Activated CD8-positive, alpha-beta T cell treated with anti-CD3 and anti-CD28 coated beads for 36 hours (primary cell): ENCODE measurements around the gene MNX1. TPM values are rescaled to one million over a fixed set of nuclear protein-coding genes. Genes with fewer than 3 reads are reported as not detected.

ENCODE experiments used
- ATAC-seq: fragments of 200-7000 bp; cut with Tn5 transposase; one replicate; pipeline ENCODE4 v1.10.0; 2021; ENCODE audit warnings: mild to moderate bottlenecking, moderate library complexity
- CTCF ChIA-PET: fragments of 350-600 bp; sonication (Branson Sonifier 250); formaldehyde crosslinking; loops from one replicate; lab custom pipeline; 2021; ENCODE audit warnings: antibody characterized with exemption; lab: Charles Lee
- POLR2A ChIA-PET: fragments of 350-600 bp; sonication (Branson Sonifier 250); formaldehyde crosslinking; loops from one replicate; lab custom pipeline; 2021; ENCODE audit warnings: antibody characterized with exemption; lab: Charles Lee
- DNase-seq: peaks from one replicate; pipeline ENCODE4 v3.0.0-alpha.2; 2020
- H3K27ac Mint-ChIP-seq: one replicate; pipeline ENCODE4 v1.8.0; 2021; ENCODE audit warnings: mild to moderate bottlenecking, mixed read lengths
- H3K27me3 Mint-ChIP-seq: one replicate; pipeline ENCODE4 v1.8.0; 2021; ENCODE audit warnings: mixed read lengths
- H3K36me3 Mint-ChIP-seq: one replicate; pipeline ENCODE4 v1.8.0; 2021; ENCODE audit warnings: low read depth, mixed read lengths
- H3K4me1 Mint-ChIP-seq: one replicate; pipeline ENCODE4 v1.8.0; 2021; ENCODE audit warnings: low read depth, mixed read lengths
- H3K4me3 Mint-ChIP-seq: one replicate; pipeline ENCODE4 v1.8.0; 2021; ENCODE audit warnings: mild to moderate bottlenecking, moderate library complexity, mixed read lengths
- H3K9me3 Mint-ChIP-seq: one replicate; pipeline ENCODE4 v1.8.0; 2021; ENCODE audit warnings: mixed read lengths
- intact Hi-C: fragments of 100-400 bp; cut with micrococcal nuclease; formaldehyde crosslinking; loops from one replicate; pipeline ENCODE4 v1.10.0; 2022
- total RNA-seq, 2 experiments: library from RNA; stranded (reverse); gene quantifications; one replicate each; pipeline ENCODE4 v1.2.3, GENCODE V29; 2021
- TF ChIP-seq, protein P1 (sequence below): fragments of 200-600 bp; IDR thresholded peaks from one replicate; pipeline ENCODE4 v1.8.0; 2022; ENCODE audit warnings: antibody characterized with exemption, mild to moderate bottlenecking

The MNX1 gene
- total RNA-seq, 2 experiments from 2014 or later: not detected

DNA sequence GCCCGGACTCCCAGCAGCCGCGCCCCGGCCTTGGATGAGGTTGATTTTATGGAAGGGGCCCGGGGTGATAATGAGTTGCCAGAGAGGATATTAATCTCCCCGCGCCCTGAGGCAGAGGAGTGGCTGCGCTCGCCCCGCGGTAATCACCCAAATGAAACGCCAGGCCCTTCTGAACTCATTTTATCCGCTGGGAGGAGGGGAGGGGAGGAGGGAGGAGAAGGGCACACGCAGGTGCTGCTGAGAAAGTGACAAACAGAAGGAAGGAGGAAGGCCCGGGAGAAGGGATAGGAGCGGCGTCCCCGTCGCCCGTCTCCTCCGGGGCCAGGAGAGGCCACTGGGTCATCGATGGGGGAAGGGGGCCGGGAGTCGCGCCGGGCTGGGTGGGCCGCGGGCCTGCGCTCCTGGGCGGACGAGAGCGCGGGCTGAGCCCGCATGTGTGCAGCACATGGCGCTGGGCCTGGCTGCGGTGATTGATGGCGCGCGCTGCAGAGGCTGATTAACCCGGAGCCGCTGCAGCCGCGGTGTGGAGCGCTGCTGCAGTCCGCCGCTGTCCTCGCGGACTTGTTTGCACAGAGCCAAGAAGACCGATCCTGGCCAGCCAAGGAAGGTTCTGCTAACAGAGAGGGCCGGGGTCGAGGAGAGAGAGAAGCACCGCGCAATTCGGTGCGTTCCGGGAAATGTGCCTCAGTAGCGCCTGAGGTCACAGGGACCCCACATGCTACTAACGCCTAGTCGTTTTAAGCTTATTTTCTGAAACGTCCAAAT, 6.5 kb downstream of the MNX1 start:
- Mint-ChIP-seq H3K27me3 (peaks cover 70% of the 10 kb centered on the region), H3K9me3 (no peaks in the 10 kb centered on the region), H3K27ac (no peak overlapping the region), H3K4me1 (peaks cover 19% of the 10 kb centered on the region), H3K36me3 (no peaks in the 10 kb centered on the region), H3K4me3 (no peak overlapping the region)
- intact Hi-C loops: loop anchor here (10.0 kb wide), 1 partner anchor 1499 kb away; no protein-coding TSS in a partner anchor
- DNase-seq (no peak), ATAC-seq (no peak)
- TF ChIP-seq, protein P1, sequence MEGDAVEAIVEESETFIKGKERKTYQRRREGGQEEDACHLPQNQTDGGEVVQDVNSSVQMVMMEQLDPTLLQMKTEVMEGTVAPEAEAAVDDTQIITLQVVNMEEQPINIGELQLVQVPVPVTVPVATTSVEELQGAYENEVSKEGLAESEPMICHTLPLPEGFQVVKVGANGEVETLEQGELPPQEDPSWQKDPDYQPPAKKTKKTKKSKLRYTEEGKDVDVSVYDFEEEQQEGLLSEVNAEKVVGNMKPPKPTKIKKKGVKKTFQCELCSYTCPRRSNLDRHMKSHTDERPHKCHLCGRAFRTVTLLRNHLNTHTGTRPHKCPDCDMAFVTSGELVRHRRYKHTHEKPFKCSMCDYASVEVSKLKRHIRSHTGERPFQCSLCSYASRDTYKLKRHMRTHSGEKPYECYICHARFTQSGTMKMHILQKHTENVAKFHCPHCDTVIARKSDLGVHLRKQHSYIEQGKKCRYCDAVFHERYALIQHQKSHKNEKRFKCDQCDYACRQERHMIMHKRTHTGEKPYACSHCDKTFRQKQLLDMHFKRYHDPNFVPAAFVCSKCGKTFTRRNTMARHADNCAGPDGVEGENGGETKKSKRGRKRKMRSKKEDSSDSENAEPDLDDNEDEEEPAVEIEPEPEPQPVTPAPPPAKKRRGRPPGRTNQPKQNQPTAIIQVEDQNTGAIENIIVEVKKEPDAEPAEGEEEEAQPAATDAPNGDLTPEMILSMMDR: no peak
- CTCF ChIA-PET: interaction anchor here (1.2 kb wide), 1 partner anchor 14 kb away, joined by 3 read pairs; no protein-coding TSS in a partner anchor
- POLR2A ChIA-PET: interaction anchor here (1.0 kb wide), 1 partner anchor 16 kb away, joined by 5 read pairs; no protein-coding TSS in a partner anchor

DNA sequence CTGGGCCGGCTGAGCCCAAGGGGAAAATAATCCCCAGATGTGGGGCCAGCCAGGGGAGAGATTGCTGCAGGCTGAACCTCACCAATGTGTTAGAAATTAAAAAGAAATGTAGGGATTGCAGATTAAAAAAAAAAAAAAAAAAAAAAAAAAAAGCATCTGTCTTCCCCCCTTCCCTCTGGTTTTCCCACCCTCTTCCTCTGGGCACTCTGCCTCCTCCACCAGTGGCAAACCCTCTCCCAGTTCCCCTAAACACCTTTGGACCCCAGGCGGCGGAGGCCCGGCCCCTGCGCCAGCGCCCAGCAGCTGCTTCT, 7.1 kb downstream of the MNX1 start:
- no peak overlapping the region for H3K4me3 Mint-ChIP-seq
- no peaks in the 10 kb centered on the region for H3K36me3 Mint-ChIP-seq
- ChIA-PET POLR2A (interaction anchor here (1.0 kb wide), 1 partner anchor 17 kb away, joined by 5 read pairs; no protein-coding TSS in a partner anchor), CTCF (no interaction called here)
- no peak for DNase-seq
- ATAC-seq: no peak
- H3K27me3 Mint-ChIP-seq: peaks cover 70% of the 10 kb centered on the region
- H3K4me1 Mint-ChIP-seq: peaks cover 19% of the 10 kb centered on the region
- TF ChIP-seq, protein P1: no peak
- intact Hi-C loops: loop anchor here (10.0 kb wide), 1 partner anchor 1499 kb away; no protein-coding TSS in a partner anchor
- H3K27ac Mint-ChIP-seq: no peak overlapping the region
- H3K9me3 Mint-ChIP-seq: no peaks in the 10 kb centered on the region

DNA sequence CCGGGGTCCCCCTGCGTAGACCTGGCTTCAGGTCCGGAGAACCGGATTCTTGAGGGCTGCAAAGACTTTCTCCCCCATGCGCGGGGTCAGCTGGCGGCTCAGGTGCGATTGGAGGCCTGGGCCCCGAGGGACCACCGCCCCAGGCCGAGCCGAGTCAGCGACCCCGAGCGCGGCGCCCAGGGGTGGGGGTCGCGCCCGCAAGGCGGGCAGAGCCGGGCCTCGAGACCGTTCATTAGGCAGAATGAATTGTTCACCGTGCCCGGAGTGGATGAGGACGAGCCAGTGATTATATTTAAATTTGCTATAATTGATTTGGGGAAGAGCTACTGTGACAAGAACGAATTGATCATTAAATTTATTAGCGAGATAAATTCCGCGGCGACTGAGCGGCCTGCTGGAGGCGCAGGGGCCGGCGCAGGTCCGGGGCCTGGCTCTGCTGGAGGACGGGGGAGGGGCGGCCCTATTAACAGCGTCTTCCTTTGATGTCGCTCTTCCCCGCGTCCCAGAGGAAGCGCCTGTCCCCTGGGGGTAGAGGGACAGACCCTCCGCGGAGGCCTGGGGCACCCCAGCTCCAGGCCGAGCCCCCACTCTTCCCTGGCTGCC, 7.5 kb downstream of the MNX1 start:
- no peak for ATAC-seq
- H3K9me3 Mint-ChIP-seq: no peaks in the 10 kb centered on the region
- H3K27me3 Mint-ChIP-seq: peaks cover 70% of the 10 kb centered on the region
- no peak overlapping the region for H3K27ac Mint-ChIP-seq
- no peaks in the 10 kb centered on the region for H3K36me3 Mint-ChIP-seq
- TF ChIP-seq, protein P1: no peak
- POLR2A ChIA-PET: interaction anchor here (0.8 to 1.0 kb wide), 2 partner anchors 17 to 136 kb away, joined by 3 to 5 read pairs; partner anchors contain the start of gene UBE3C
- intact Hi-C loops: loop anchor here (10.0 kb wide), 1 partner anchor 1498 kb away; no protein-coding TSS in a partner anchor
- CTCF ChIA-PET: no interaction called here
- H3K4me1 Mint-ChIP-seq: peaks cover 19% of the 10 kb centered on the region
- H3K4me3 Mint-ChIP-seq: no peak overlapping the region
- no peak for DNase-seq

DNA sequence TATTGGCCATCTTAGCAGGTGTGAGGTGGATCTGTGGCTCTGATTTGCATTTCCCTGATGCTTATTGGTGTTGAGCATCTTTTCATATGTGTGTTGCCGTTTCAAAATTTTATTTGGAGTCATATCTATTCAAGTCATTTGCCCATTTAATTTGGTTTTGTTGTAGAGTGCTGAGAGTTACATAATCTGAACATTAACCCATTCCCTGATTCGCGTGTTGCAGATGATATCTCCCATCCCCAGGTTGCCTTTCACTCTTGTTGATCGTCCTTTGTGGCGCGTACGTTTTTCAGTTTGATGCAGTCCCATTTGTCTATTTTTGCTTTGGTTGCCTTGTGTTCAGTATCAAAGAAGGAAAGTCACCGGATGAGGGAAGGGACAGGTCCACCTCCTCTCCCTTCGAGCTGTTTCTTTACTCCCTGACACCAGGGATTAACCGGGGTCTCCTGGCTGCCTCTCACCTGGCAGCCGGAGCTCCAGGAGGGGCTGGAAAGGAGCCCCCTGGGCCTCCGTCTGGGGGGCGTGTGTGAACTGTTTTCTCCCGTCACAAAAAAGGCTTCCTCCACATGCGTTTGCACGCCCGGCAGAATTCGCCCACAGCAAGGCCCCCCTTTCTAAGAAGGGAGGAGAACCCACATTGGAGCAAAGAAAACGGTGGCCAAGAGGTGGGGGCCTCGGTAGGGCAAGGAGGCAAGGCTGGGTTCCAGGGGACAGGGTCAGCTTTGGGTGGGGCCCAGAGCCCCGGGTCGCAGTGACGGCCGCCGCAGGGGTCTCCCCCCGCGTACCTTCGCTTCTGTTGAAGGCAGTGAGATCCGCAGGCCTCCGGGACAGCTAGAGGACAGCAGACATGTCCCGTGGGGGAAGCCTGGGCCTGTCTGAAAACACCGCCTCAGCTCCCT, 8.3 kb downstream of the MNX1 start:
- ChIA-PET POLR2A (interaction anchor here (0.8 kb wide), 1 partner anchor 136 kb away, joined by 3 read pairs; the partner anchor contains the start of gene UBE3C), CTCF (interaction anchor here (1.2 kb wide), 1 partner anchor 14 kb away, joined by 3 read pairs; no protein-coding TSS in a partner anchor)
- TF ChIP-seq, protein P1: no peak
- no peak for DNase-seq
- ATAC-seq: no peak
- no peaks in the 10 kb centered on the region for H3K9me3 Mint-ChIP-seq
- intact Hi-C loops: loop anchor here (10.0 kb wide), 1 partner anchor 1497 kb away; no protein-coding TSS in a partner anchor
- H3K4me3 Mint-ChIP-seq: no peak overlapping the region
- H3K27ac Mint-ChIP-seq: no peak overlapping the region
- peaks cover 68% of the 10 kb centered on the region for H3K27me3 Mint-ChIP-seq
- peaks cover 19% of the 10 kb centered on the region for H3K4me1 Mint-ChIP-seq
- H3K36me3 Mint-ChIP-seq: no peaks in the 10 kb centered on the region
